K562 (cell line): Measurements from ENCODE around the gene MAST3. TPM values are rescaled to one million over a fixed set of nuclear protein-coding genes. Genes with fewer than 3 reads are reported as not detected.

ENCODE experiments used
- ATAC-seq: fragments of 200-7000 bp; cut with Tn5 transposase; 3 replicates; pipeline ENCODE4 v1.9.1; 2020; ENCODE audit warnings: moderate library complexity
- BruUV-seq: library from RNA; stranded (reverse); fragments of 400-500 nt; replicated peaks from 2 replicates; lab custom pipeline; 2021; lab: Mats Ljungman, UMichigan
- CTCF ChIA-PET: fragments of 300-600 bp; formaldehyde crosslinking; extraction: SDS; loops from one replicate; lab custom pipeline; 2021; ENCODE audit warnings: low intra/inter-chr PET ratio; lab: Yijun Ruan, JAX
- POLR2A ChIA-PET: fragments of 300-600, 350-650 bp; sonication (Branson Sonifier 250); formaldehyde crosslinking; extraction: SDS; loops from one replicate; lab custom pipeline; 2021; ENCODE audit warnings: antibody characterized with exemption, inconsistent platforms; lab: Yijun Ruan, JAX
- DNase-seq, 4 experiments: peaks; one replicate each; pipeline versions ENCODE4 v3.0.0 to v3.0.0-alpha.2; 2011 to 2018; ENCODE audit warnings: low spot score in 3 of 4, mixed read lengths in 3 of 4; ENCODE audit errors: extremely low read depth in 1 of 4
- FAIRE-seq: peaks from 2 replicates; lab custom pipeline; 2011; peaks lifted over from hg19 to GRCh38; lab: Jason Lieb, UNC
- H2AFZ ChIP-seq: 2 replicates; pipeline ENCODE4 v1.6.0; 2011; ENCODE audit warnings: low read depth, low read length, control low read depth, inconsistent platforms
- H3K27ac ChIP-seq: fragments of 200-600 bp; 3 replicates; pipeline ENCODE4 v1.8.0; 2011; ENCODE audit warnings: low read depth, mild to moderate bottlenecking, control low read depth, inconsistent platforms, low read length, moderate library complexity, mixed read lengths; ENCODE audit errors: extremely low read depth
- H3K27me3 ChIP-seq, 2 experiments: fragments of 300-600 bp in 1 of 2; 2 replicates in 1 of 2; 3 replicates in 1 of 2; pipeline versions ENCODE4 v1.6.0 to v1.8.0; 2011; ENCODE audit warnings: inconsistent platforms in 2 of 2, low read length in 2 of 2, mild to moderate bottlenecking in 1 of 2, mixed read lengths in 1 of 2, moderate library complexity in 1 of 2; ENCODE audit not compliant: control insufficient read depth in 2 of 2, insufficient read depth in 2 of 2
- H3K36me3 ChIP-seq: fragments of 300-600 bp; 3 replicates; pipeline ENCODE4 v1.8.0; 2011; ENCODE audit warnings: mild to moderate bottlenecking, low read length, inconsistent platforms; ENCODE audit not compliant: control insufficient read depth, insufficient read depth
- H3K4me1 ChIP-seq, 2 experiments: fragments of 200-600 bp in 1 of 2; replicated peaks in 1 of 2; 2 replicates in 1 of 2; 3 replicates in 1 of 2; pipeline versions ENCODE4 v1.5.1 to v1.8.0; 2011; ENCODE audit warnings: inconsistent platforms in 2 of 2, low read length in 2 of 2, mild to moderate bottlenecking in 1 of 2, mixed read lengths in 1 of 2, moderate library complexity in 1 of 2; ENCODE audit not compliant: control insufficient read depth in 2 of 2, insufficient read depth in 2 of 2
- H3K4me2 ChIP-seq: 2 replicates; pipeline ENCODE4 v1.6.1; 2011; ENCODE audit warnings: low read length, control low read depth, inconsistent platforms, mixed read lengths; ENCODE audit not compliant: insufficient read depth
- H3K4me3 ChIP-seq: fragments of 200-600 bp; sonication (generic), shearing (Covaris generic); 2 replicates; pipeline ENCODE4 v1.5.1; 2016; ENCODE audit warnings: control low read depth, inconsistent platforms
- H3K79me2 ChIP-seq: fragments of 200-600 bp; 3 replicates; pipeline ENCODE4 v1.8.0; 2011; ENCODE audit warnings: low read length, inconsistent platforms; ENCODE audit not compliant: control insufficient read depth, insufficient read depth
- H3K9ac ChIP-seq, 2 experiments: 2 replicates each; pipeline versions ENCODE4 v1.6.0 to v1.6.1; 2011; ENCODE audit warnings: low read depth in 2 of 2, low read length in 2 of 2, control low read depth in 1 of 2, inconsistent platforms in 1 of 2, mild to moderate bottlenecking in 1 of 2, mixed read lengths in 1 of 2; ENCODE audit not compliant: insufficient read depth in 1 of 2
- H3K9me1 ChIP-seq: one replicate; pipeline ENCODE4 v1.6.0; 2011; ENCODE audit warnings: inconsistent platforms, mild to moderate bottlenecking, low read length, moderate library complexity; ENCODE audit not compliant: control insufficient read depth, insufficient read depth
- H3K9me3 ChIP-seq: replicated peaks from 2 replicates; pipeline ENCODE4 v1.5.1; 2011; ENCODE audit warnings: low read depth, low read length, inconsistent platforms; ENCODE audit not compliant: control insufficient read depth, insufficient read depth
- H4K20me1 ChIP-seq: replicated peaks from 2 replicates; pipeline ENCODE4 v1.6.1; 2011; ENCODE audit warnings: low read length, inconsistent platforms, mixed read lengths; ENCODE audit not compliant: control insufficient read depth, insufficient read depth
- CCAR2 ChIP-seq: fragments of 200-400 bp; formaldehyde crosslinking; IDR thresholded peaks from 2 replicates; pipeline ENCODE4 v1.6.1; 2017; ENCODE audit warnings: mild to moderate bottlenecking, low read depth, low read length
- EGR1 ChIP-seq: fragments of 450-650 bp; conservative IDR thresholded peaks from 2 replicates; pipeline ENCODE4 v1.6.1; 2017; ENCODE audit warnings: mild to moderate bottlenecking
- FOXJ3 ChIP-seq: sonication (generic); formaldehyde crosslinking; IDR thresholded peaks from 2 replicates; pipeline ENCODE4 v1.4.0; 2020; ENCODE audit warnings: mild to moderate bottlenecking, missing genetic modification reagents
- HDGF ChIP-seq: fragments of 450-650 bp; IDR thresholded peaks from 2 replicates; pipeline ENCODE4 v1.6.1; 2016
- KLF6 ChIP-seq: fragments of 250-450 bp; sonication (Bioruptor Pico); IDR thresholded peaks from 2 replicates; pipeline ENCODE4 v1.4.0; 2020; ENCODE audit warnings: mild to moderate bottlenecking, moderate library complexity, borderline replicate concordance
- MAFF ChIP-seq: IDR thresholded peaks from 2 replicates; pipeline ENCODE4 v1.6.1; 2012; ENCODE audit warnings: low read length, improper control_type of control experiment
- MTA2 ChIP-seq: fragments of 450-650 bp; IDR thresholded peaks from 2 replicates; pipeline ENCODE4 v1.6.1; 2016; ENCODE audit warnings: low read depth
- NCOR1 ChIP-seq: fragments of 450-650 bp; IDR thresholded peaks from 2 replicates; pipeline ENCODE4 v1.6.1; 2016; ENCODE audit warnings: mild to moderate bottlenecking, moderate library complexity
- RFX7 ChIP-seq: fragments of 250-450 bp; sonication (Bioruptor Pico); IDR thresholded peaks from 2 replicates; pipeline ENCODE4 v1.5.1; 2021; ENCODE audit warnings: mild to moderate bottlenecking
- ZKSCAN8 ChIP-seq: fragments of 200-800 bp; sonication (Bioruptor generic); IDR thresholded peaks from 2 replicates; pipeline ENCODE4 v1.6.1; 2016; ENCODE audit warnings: missing genetic modification characterization, missing compliant biosample characterization
- WGBS: fragments of 100-300 bp; shearing (Covaris generic); methylation state at CpG from one replicate; pipeline ENCODE4 v1.1.6; 2016; ENCODE audit warnings: low coverage, mixed read lengths; ENCODE audit not compliant: insufficient coverage; ENCODE audit errors: missing lambda C conversion rate; 5-methylcytosine and 5-hydroxymethylcytosine counted together
- in situ Hi-C: fragments of 300-500 bp; cut with MboI; formaldehyde crosslinking; loops from 4 replicates; pipeline ENCODE4 v1.15.0; 2018; ENCODE audit warnings: inconsistent platforms, mixed read lengths
- intact Hi-C: fragments of 100-400 bp; cut with micrococcal nuclease; formaldehyde crosslinking; loops from 2 replicates; pipeline ENCODE4 v1.14.2; 2022
- polyA plus RNA-seq, 8 experiments: library from polyadenylated mRNA; depleted of rRNA in 4 of 8; stranded (reverse) in 5 of 8; unstranded in 3 of 8; fragments of >200 nt; fragmentation: Nextera tagmentation in 2 of 8; fragmentation: Illumina TruSeq in 1 of 8; extraction: Ambion mirVana in 2 of 8; extraction: Trizol in 1 of 8; gene quantifications; 2 replicates each; pipeline versions ENCODE4 v1.2.1 to v1.2.3, GENCODE V29; 2011 to 2014; ENCODE audit warnings: inconsistent platforms in 1 of 8, missing spikeins in 1 of 8
- total RNA-seq, 7 experiments: library from RNA; depleted of rRNA in 6 of 7; stranded (reverse); fragments of >200 nt in 6 of 7; fragmentation: Illumina TruSeq in 2 of 7; extraction: Trizol in 2 of 7; gene quantifications; 2 replicates each; pipeline versions ENCODE4 v1.2.1 to v1.2.3, GENCODE V29; 2011 to 2021; ENCODE audit warnings: low replicate concordance in 1 of 7
- TF ChIP-seq, protein P1 (sequence below): sonication (generic); formaldehyde crosslinking; IDR thresholded peaks from 2 replicates; pipeline ENCODE4 v1.8.0; 2023; ENCODE audit warnings: mild to moderate bottlenecking, missing genetic modification reagents
- TF ChIP-seq, protein P2 (sequence below): fragments of 450-650 bp; IDR thresholded peaks from 2 replicates; pipeline ENCODE4 v1.6.1; 2016; ENCODE audit warnings: missing biosample characterization, missing genetic modification characterization
- TF ChIP-seq, protein P3 (sequence below): fragments of 250-450 bp; sonication (Bioruptor Pico); IDR thresholded peaks from 2 replicates; pipeline ENCODE4 v1.9.0; 2021; ENCODE audit warnings: mild to moderate bottlenecking, inconsistent platforms

MAST3 gene
- total and polyA plus RNA-seq, 9 of the 15 experiments (the other 6 are each of a cell fraction or from before 2014, with no cell fraction given): 0.94 to 9.9 (median 2.4) TPM

DNA sequence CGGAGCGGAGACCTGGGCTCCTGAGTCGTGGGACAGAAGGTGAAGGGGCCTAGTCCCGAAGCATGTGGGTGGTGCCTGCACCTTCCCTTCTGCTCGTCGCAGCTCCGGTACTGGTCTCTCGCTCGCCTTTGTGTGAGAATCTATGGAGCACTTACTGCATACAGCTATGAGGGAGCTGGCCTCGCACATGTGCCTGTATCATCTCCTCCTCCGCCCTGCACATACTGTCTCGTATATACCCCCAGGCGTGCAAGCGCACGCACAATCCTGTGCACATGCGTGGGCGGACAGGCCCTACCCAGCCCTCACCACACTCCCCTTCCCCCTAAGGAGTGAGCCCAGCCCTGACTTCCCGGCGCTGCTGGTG is 64.0 kb downstream of the MAST3 start:
- in situ Hi-C loops (loop anchor here (10.0 kb wide), 1 partner anchor 157 kb away; the partner anchor contains the start of gene ARRDC2), intact Hi-C loops (loop anchor here (10.0 kb wide), 1 partner anchor 157 kb away; the partner anchor contains the start of gene ARRDC2)
- no peak for DNase-seq
- no TSS peak for BruUV-seq
- Histone ChIP-seq H4K20me1 (peaks cover 11% of the 10 kb centered on the region; the same call in 1 of the 2 replicates), H3K27me3 (no peaks in the 10 kb centered on the region), H3K27ac (no peak overlapping the region), H3K9me3 (no peaks in the 10 kb centered on the region), H3K4me1 (peaks cover 27 to 45% of the 10 kb centered on the region in 2 experiments), H2AFZ (no peak overlapping the region), H3K9me1 (peaks cover 3% of the 10 kb centered on the region), H3K4me2 (peak overlapping the region; percentile 81), H3K4me3 (peak overlapping the region; percentile 23; the same call in 1 of the 2 replicates), H3K9ac (peak overlapping the region; percentile 28 to 88; a peak in 2 of 4 replicates), H3K36me3 (peaks cover 68% of the 10 kb centered on the region; the same call in 2 of the 3 replicates), H3K79me2 (peaks cover 33% of the 10 kb centered on the region)
- ChIA-PET POLR2A (interaction anchor here (0.7 kb wide), 1 partner anchor 123 kb away, joined by 3 read pairs; no protein-coding TSS in a partner anchor), CTCF (interaction anchor here (0.7 to 2.3 kb wide), 3 partner anchors 48 to 98 kb away, joined by 3 to 12 read pairs (median 3); no protein-coding TSS in a partner anchor)
- WGBS: 66% methylated on average over 10 of the region's 19 CpGs
- ATAC-seq: no peak
- FAIRE-seq: no peak
- TF ChIP-seq NCOR1 (no peak), KLF6 (CRISPR knock-in tag) (no peak), HDGF (peak; percentile 75; the same call in 1 of the 2 replicates), ZKSCAN8 (CRISPR knock-in tag) (0 out of 2 replicates have a peak, but pooled peaks have one; percentile 77), RFX7 (CRISPR knock-in tag) (no peak), MTA2 (no peak), MAFF (no peak), CCAR2 (no peak), FOXJ3 (CRISPR knock-in tag) (0 out of 2 replicates have a peak, but pooled peaks have one; percentile 3), EGR1 (peak; percentile 79)
- TF ChIP-seq, protein P1, sequence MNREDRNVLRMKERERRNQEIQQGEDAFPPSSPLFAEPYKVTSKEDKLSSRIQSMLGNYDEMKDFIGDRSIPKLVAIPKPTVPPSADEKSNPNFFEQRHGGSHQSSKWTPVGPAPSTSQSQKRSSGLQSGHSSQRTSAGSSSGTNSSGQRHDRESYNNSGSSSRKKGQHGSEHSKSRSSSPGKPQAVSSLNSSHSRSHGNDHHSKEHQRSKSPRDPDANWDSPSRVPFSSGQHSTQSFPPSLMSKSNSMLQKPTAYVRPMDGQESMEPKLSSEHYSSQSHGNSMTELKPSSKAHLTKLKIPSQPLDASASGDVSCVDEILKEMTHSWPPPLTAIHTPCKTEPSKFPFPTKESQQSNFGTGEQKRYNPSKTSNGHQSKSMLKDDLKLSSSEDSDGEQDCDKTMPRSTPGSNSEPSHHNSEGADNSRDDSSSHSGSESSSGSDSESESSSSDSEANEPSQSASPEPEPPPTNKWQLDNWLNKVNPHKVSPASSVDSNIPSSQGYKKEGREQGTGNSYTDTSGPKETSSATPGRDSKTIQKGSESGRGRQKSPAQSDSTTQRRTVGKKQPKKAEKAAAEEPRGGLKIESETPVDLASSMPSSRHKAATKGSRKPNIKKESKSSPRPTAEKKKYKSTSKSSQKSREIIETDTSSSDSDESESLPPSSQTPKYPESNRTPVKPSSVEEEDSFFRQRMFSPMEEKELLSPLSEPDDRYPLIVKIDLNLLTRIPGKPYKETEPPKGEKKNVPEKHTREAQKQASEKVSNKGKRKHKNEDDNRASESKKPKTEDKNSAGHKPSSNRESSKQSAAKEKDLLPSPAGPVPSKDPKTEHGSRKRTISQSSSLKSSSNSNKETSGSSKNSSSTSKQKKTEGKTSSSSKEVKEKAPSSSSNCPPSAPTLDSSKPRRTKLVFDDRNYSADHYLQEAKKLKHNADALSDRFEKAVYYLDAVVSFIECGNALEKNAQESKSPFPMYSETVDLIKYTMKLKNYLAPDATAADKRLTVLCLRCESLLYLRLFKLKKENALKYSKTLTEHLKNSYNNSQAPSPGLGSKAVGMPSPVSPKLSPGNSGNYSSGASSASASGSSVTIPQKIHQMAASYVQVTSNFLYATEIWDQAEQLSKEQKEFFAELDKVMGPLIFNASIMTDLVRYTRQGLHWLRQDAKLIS (CRISPR knock-in tag): no peak
- TF ChIP-seq, protein P2, sequence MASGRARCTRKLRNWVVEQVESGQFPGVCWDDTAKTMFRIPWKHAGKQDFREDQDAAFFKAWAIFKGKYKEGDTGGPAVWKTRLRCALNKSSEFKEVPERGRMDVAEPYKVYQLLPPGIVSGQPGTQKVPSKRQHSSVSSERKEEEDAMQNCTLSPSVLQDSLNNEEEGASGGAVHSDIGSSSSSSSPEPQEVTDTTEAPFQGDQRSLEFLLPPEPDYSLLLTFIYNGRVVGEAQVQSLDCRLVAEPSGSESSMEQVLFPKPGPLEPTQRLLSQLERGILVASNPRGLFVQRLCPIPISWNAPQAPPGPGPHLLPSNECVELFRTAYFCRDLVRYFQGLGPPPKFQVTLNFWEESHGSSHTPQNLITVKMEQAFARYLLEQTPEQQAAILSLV: no peak
- TF ChIP-seq, protein P3, sequence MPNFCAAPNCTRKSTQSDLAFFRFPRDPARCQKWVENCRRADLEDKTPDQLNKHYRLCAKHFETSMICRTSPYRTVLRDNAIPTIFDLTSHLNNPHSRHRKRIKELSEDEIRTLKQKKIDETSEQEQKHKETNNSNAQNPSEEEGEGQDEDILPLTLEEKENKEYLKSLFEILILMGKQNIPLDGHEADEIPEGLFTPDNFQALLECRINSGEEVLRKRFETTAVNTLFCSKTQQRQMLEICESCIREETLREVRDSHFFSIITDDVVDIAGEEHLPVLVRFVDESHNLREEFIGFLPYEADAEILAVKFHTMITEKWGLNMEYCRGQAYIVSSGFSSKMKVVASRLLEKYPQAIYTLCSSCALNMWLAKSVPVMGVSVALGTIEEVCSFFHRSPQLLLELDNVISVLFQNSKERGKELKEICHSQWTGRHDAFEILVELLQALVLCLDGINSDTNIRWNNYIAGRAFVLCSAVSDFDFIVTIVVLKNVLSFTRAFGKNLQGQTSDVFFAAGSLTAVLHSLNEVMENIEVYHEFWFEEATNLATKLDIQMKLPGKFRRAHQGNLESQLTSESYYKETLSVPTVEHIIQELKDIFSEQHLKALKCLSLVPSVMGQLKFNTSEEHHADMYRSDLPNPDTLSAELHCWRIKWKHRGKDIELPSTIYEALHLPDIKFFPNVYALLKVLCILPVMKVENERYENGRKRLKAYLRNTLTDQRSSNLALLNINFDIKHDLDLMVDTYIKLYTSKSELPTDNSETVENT (CRISPR knock-in tag): peak; percentile 29; the same call in 1 of the 2 replicates
